ENCODE data around the gene MAGI2.

MAGI2 gene

GRCh38 chr7:78179827-78180477 lies 1273.5 kb downstream of the MAGI2 start:
- no peaks in the 10 kb centered on the region for H3K36me3 ChIP-seq (ENCODE audit: control insufficient read depth in 2 of 2, insufficient read depth in 2 of 2, low read length in 2 of 2)
- H3K27me3 ChIP-seq (ENCODE audit: control insufficient read depth in 1 of 2, insufficient read depth in 2 of 2, low read length in 2 of 2), result no peaks in the 10 kb centered on the region
- H3K27ac ChIP-seq (ENCODE audit: low read length), result no peak overlapping the region
- H3K4me3 ChIP-seq (ENCODE audit: low read length in 2 of 2), result no peak overlapping the region
- no peaks in the 10 kb centered on the region for H3K4me1 ChIP-seq (ENCODE audit: control insufficient read depth, insufficient read depth, low read length)
- H3K9ac ChIP-seq (ENCODE audit: low read length in 2 of 2), result no peak overlapping the region
- H3K9me3 ChIP-seq (ENCODE audit: control insufficient read depth in 2 of 2, low read length in 2 of 2), result no peaks in the 10 kb centered on the region

GRCh38 chr7:78179211-78179610 lies 1274.3 kb downstream of the MAGI2 start:
- Histone ChIP-seq H3K9ac (ENCODE audit: low read length in 2 of 2) (no peak overlapping the region), H3K36me3 (ENCODE audit: control insufficient read depth in 2 of 2, insufficient read depth in 2 of 2, low read length in 2 of 2) (no peaks in the 10 kb centered on the region), H3K4me3 (ENCODE audit: low read length in 2 of 2) (no peak overlapping the region), H3K9me3 (ENCODE audit: control insufficient read depth in 2 of 2, low read length in 2 of 2) (no peaks in the 10 kb centered on the region), H3K4me1 (ENCODE audit: control insufficient read depth, insufficient read depth, low read length) (peaks cover 3% of the 10 kb centered on the region), H3K27ac (ENCODE audit: low read length) (no peak overlapping the region), H3K27me3 (ENCODE audit: control insufficient read depth in 1 of 2, insufficient read depth in 2 of 2, low read length in 2 of 2) (no peaks in the 10 kb centered on the region)

- Histone ChIP-seq H3K36me3 (ENCODE audit: control insufficient read depth in 2 of 2, insufficient read depth in 2 of 2, low read length in 2 of 2) (no peaks in the 10 kb centered on the region), H3K27me3 (ENCODE audit: control insufficient read depth in 1 of 2, insufficient read depth in 2 of 2, low read length in 2 of 2) (no peaks in the 10 kb centered on the region), H3K4me3 (ENCODE audit: low read length in 2 of 2) (no peak overlapping the region), H3K9me3 (ENCODE audit: control insufficient read depth in 2 of 2, low read length in 2 of 2) (no peaks in the 10 kb centered on the region), H3K4me1 (ENCODE audit: control insufficient read depth, insufficient read depth, low read length) (peaks cover 5% of the 10 kb centered on the region), H3K9ac (ENCODE audit: low read length in 2 of 2) (no peak overlapping the region), H3K27ac (ENCODE audit: low read length) (no peak overlapping the region)
Observed at GRCh38 chr7:78178319-78178718, 1275.1 kb downstream of the MAGI2 start.

GRCh38 chr7:78176171-78176570 lies 1277.3 kb downstream of the MAGI2 start:
- Histone ChIP-seq H3K9me3 (ENCODE audit: control insufficient read depth in 2 of 2, low read length in 2 of 2) (no peaks in the 10 kb centered on the region), H3K4me3 (ENCODE audit: low read length in 2 of 2) (no peak overlapping the region), H3K9ac (ENCODE audit: low read length in 2 of 2) (no peak overlapping the region), H3K4me1 (ENCODE audit: control insufficient read depth, insufficient read depth, low read length) (peaks cover 7% of the 10 kb centered on the region), H3K36me3 (ENCODE audit: control insufficient read depth in 2 of 2, insufficient read depth in 2 of 2, low read length in 2 of 2) (no peaks in the 10 kb centered on the region), H3K27ac (ENCODE audit: low read length) (no peak overlapping the region), H3K27me3 (ENCODE audit: control insufficient read depth in 1 of 2, insufficient read depth in 2 of 2, low read length in 2 of 2) (no peaks in the 10 kb centered on the region)

GRCh38 chr7:78175330-78176100 lies 1278.0 kb downstream of the MAGI2 start:
- Histone ChIP-seq H3K36me3 (ENCODE audit: control insufficient read depth in 2 of 2, insufficient read depth in 2 of 2, low read length in 2 of 2) (no peaks in the 10 kb centered on the region), H3K27ac (ENCODE audit: low read length) (no peak overlapping the region), H3K4me3 (ENCODE audit: low read length in 2 of 2) (no peak overlapping the region), H3K4me1 (ENCODE audit: control insufficient read depth, insufficient read depth, low read length) (peaks cover 7% of the 10 kb centered on the region), H3K9me3 (ENCODE audit: control insufficient read depth in 2 of 2, low read length in 2 of 2) (no peaks in the 10 kb centered on the region), H3K9ac (ENCODE audit: low read length in 2 of 2) (no peak overlapping the region), H3K27me3 (ENCODE audit: control insufficient read depth in 1 of 2, insufficient read depth in 2 of 2, low read length in 2 of 2) (no peaks in the 10 kb centered on the region)

GRCh38 chr7:78173666-78174065 lies 1279.8 kb downstream of the MAGI2 start:
- Histone ChIP-seq H3K4me3 (ENCODE audit: low read length in 2 of 2) (no peak overlapping the region), H3K36me3 (ENCODE audit: control insufficient read depth in 2 of 2, insufficient read depth in 2 of 2, low read length in 2 of 2) (no peaks in the 10 kb centered on the region), H3K9me3 (ENCODE audit: control insufficient read depth in 2 of 2, low read length in 2 of 2) (no peaks in the 10 kb centered on the region), H3K27me3 (ENCODE audit: control insufficient read depth in 1 of 2, insufficient read depth in 2 of 2, low read length in 2 of 2) (no peaks in the 10 kb centered on the region), H3K9ac (ENCODE audit: low read length in 2 of 2) (no peak overlapping the region), H3K4me1 (ENCODE audit: control insufficient read depth, insufficient read depth, low read length) (peaks cover 7% of the 10 kb centered on the region), H3K27ac (ENCODE audit: low read length) (no peak overlapping the region)

- H3K36me3 ChIP-seq (ENCODE audit: control insufficient read depth in 2 of 2, insufficient read depth in 2 of 2, low read length in 2 of 2), result no peaks in the 10 kb centered on the region
- H3K9me3 ChIP-seq (ENCODE audit: control insufficient read depth in 2 of 2, low read length in 2 of 2), result no peaks in the 10 kb centered on the region
- H3K27ac ChIP-seq (ENCODE audit: low read length), result no peak overlapping the region
- H3K4me3 ChIP-seq (ENCODE audit: low read length in 2 of 2), result no peak overlapping the region
- no peak overlapping the region for H3K9ac ChIP-seq (ENCODE audit: low read length in 2 of 2)
- peaks cover 7% of the 10 kb centered on the region for H3K4me1 ChIP-seq (ENCODE audit: control insufficient read depth, insufficient read depth, low read length)
- H3K27me3 ChIP-seq (ENCODE audit: control insufficient read depth in 1 of 2, insufficient read depth in 2 of 2, low read length in 2 of 2), result no peaks in the 10 kb centered on the region
Observed at GRCh38 chr7:78172933-78173591, 1280.4 kb downstream of the MAGI2 start.

GRCh38 chr7:78172267-78172757 lies 1281.2 kb downstream of the MAGI2 start:
- Histone ChIP-seq H3K27ac (ENCODE audit: low read length) (no peak overlapping the region), H3K9me3 (ENCODE audit: control insufficient read depth in 2 of 2, low read length in 2 of 2) (no peaks in the 10 kb centered on the region), H3K27me3 (ENCODE audit: control insufficient read depth in 1 of 2, insufficient read depth in 2 of 2, low read length in 2 of 2) (no peaks in the 10 kb centered on the region), H3K36me3 (ENCODE audit: control insufficient read depth in 2 of 2, insufficient read depth in 2 of 2, low read length in 2 of 2) (peaks cover 0 to 2% of the 10 kb centered on the region in 2 donors), H3K4me3 (ENCODE audit: low read length in 2 of 2) (no peak overlapping the region), H3K9ac (ENCODE audit: low read length in 2 of 2) (no peak overlapping the region), H3K4me1 (ENCODE audit: control insufficient read depth, insufficient read depth, low read length) (peaks cover 7% of the 10 kb centered on the region)

- H3K4me1 ChIP-seq (ENCODE audit: control insufficient read depth, insufficient read depth, low read length), result peaks cover 7% of the 10 kb centered on the region
- H3K9ac ChIP-seq (ENCODE audit: low read length in 2 of 2), result no peak overlapping the region
Observed at GRCh38 chr7:78171398-78171797, 1282.1 kb downstream of the MAGI2 start.

GRCh38 chr7:78170815-78171214 lies 1282.7 kb downstream of the MAGI2 start:
- H3K36me3 ChIP-seq (ENCODE audit: control insufficient read depth in 2 of 2, insufficient read depth in 2 of 2, low read length in 2 of 2), result peaks cover 0 to 2% of the 10 kb centered on the region in 2 donors
- H3K27ac ChIP-seq (ENCODE audit: low read length), result no peak overlapping the region
- no peaks in the 10 kb centered on the region for H3K27me3 ChIP-seq (ENCODE audit: control insufficient read depth in 1 of 2, insufficient read depth in 2 of 2, low read length in 2 of 2)
- no peak overlapping the region for H3K4me3 ChIP-seq (ENCODE audit: low read length in 2 of 2)
- peaks cover 7% of the 10 kb centered on the region for H3K4me1 ChIP-seq (ENCODE audit: control insufficient read depth, insufficient read depth, low read length)
- H3K9ac ChIP-seq (ENCODE audit: low read length in 2 of 2), result no peak overlapping the region
- H3K9me3 ChIP-seq (ENCODE audit: control insufficient read depth in 2 of 2, low read length in 2 of 2), result no peaks in the 10 kb centered on the region

More at GRCh38 chr7:78171398-78171797, 1282.1 kb downstream of the MAGI2 start:
- H3K9me3 ChIP-seq (ENCODE audit: control insufficient read depth in 2 of 2, low read length in 2 of 2), result no peaks in the 10 kb centered on the region
- H3K27me3 ChIP-seq (ENCODE audit: control insufficient read depth in 1 of 2, insufficient read depth in 2 of 2, low read length in 2 of 2), result no peaks in the 10 kb centered on the region
- H3K36me3 ChIP-seq (ENCODE audit: control insufficient read depth in 2 of 2, insufficient read depth in 2 of 2, low read length in 2 of 2), result peaks cover 0 to 2% of the 10 kb centered on the region in 2 donors
- H3K4me3 ChIP-seq (ENCODE audit: low read length in 2 of 2), result no peak overlapping the region
- no peak overlapping the region for H3K27ac ChIP-seq (ENCODE audit: low read length)
